ENCODE data around the gene GPR142.

GRCh38 chr17:74350486-74350885, 16.8 kb upstream of the GPR142 start:
- TF ChIP-seq POLR2AphosphoS5 (IDR thresholded peaks at IDR 0.05; ENCODE audit: low read depth, low read length): no peak
- no peak for TF ChIP-seq POLR2A (IDR thresholded peaks at IDR 0.05; ENCODE audit: low read depth, low read length)

Data from GM12892 (cell line).